NCI-H2196 (cell line): Measurements from ENCODE around the gene NR3C2.
"Not testable (repeated sequence)": the region's sequence is repeated elsewhere in the genome, so short reads cannot be mapped to it uniquely, and the experiment has no call there.

Experiments used
- DNase-seq: peaks from one replicate; lab custom pipeline; 2025; ENCODE audit not compliant: unreplicated experiment; lab: John Stamatoyannopoulos, UW

The NR3C2 gene

GRCh38 chr4:148224476-148224875 is 217.7 kb downstream of the NR3C2 start:
- DNase-seq, result no peak

- DNase-seq, result no peak
Measured at GRCh38 chr4:148222991-148223660, 219.1 kb downstream of the NR3C2 start.

DNA sequence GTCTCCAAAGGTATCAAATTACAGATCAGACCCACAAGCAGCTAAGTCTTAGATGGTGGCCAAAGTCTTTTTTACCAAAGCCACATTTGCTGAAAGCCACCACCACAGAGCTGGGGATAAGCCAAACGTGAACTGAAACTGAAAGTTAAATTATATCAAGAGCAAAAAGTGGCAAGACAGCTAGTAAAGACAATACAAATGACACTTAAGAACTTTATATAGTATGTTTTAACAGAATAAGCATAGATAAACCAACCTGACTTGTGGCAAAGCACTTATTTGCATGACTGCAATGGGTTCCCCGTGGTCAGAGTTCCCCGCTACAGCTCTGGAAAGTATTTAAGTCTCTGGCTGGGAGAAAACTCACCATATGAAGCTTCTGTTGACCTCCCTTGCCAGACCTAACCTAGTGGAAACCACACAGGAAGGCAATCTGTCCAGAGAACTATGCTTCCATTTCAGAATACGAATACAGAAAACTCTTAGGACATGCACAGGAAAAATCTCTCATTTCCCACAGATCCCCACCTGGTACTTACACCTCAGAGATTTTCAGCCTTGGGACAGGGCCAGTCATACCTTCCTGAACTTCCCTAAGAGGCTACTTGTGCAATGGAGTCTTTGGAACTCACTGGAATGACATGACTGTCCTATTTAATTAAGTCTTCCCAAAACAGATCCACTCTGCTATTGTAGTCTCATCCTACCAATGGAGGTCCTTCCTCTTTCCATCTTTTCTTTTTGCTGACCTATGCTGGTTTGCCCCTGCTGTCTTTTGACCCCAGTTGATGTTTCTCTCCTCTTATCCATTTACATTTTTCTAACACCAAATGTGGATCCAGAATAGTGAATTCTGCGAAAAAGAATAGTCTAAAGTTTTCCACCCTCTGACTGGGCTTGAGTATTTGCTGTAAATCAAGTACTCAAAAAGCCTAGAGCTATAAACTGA is 225.1 kb downstream of the NR3C2 start:
- DNase-seq, result no peak

- DNase-seq, result no peak
Measured at GRCh38 chr4:148216321-148216720, 225.9 kb downstream of the NR3C2 start.

DNA sequence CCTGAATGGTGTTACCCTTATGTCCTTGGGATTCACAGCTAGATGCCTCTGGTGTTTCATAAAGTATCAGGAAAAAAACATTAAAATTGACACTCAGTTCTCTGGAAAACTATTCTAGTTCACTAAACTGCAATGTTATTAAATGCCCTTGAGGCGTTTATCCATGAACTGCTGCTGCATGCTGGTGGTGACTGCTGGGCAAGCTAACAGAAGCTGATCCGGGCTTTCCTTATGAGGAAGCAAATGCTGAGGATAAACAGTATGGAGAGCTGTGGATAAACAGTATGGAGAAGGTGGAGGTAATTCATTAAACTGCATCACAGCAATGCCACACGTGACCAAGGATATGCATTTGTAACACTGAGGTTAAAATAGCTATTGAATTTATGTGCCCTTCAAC is 227.0 kb downstream of the NR3C2 start:
- no peak for DNase-seq

GRCh38 chr4:148214529-148215166 is 227.6 kb downstream of the NR3C2 start:
- no peak for DNase-seq

GRCh38 chr4:148211533-148211932 is 230.7 kb downstream of the NR3C2 start:
- no peak for DNase-seq

DNA sequence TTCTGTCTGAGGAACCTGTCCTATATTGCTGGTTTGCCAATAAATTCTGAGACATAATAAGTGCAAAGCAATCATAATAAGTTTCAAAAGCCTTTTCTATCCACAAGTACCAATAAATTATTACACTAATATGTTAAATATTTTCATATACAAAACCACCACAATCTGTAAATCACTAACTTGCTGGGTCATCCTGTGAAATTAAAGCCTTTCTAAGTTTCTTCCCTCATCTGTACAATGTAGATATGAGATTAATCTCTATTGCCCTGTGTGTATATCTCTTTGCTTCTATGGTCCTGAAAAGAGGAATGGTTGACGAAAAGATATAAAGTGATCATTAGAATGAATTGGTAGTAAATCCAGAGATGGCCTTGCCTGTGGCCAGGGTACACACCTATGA is 231.6 kb downstream of the NR3C2 start:
- DNase-seq, result no peak

DNA sequence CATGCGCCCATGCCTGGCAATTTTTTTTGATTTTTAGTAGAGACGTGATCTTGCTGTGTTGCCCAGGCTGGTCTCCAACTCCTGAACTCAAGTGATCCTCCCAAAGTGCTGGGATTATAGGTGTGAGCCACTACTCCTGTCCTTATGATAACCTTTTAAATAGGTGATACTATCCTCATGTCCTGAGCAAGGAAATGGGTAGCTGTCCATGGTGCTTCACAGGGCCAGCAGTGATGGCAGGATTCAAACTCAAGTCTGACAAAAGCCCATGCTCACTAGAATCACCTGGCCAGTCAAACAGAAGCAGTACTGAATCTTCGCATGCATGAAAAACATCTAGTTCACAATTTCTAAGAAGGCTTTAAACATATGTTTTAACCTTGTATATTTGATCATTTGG is 235.1 kb downstream of the NR3C2 start:
- DNase-seq, result no peak

GRCh38 chr4:148205476-148205875 is 236.7 kb downstream of the NR3C2 start:
- DNase-seq, result no peak

GRCh38 chr4:148204892-148205291 is 237.3 kb downstream of the NR3C2 start:
- DNase-seq, result no peak

DNA sequence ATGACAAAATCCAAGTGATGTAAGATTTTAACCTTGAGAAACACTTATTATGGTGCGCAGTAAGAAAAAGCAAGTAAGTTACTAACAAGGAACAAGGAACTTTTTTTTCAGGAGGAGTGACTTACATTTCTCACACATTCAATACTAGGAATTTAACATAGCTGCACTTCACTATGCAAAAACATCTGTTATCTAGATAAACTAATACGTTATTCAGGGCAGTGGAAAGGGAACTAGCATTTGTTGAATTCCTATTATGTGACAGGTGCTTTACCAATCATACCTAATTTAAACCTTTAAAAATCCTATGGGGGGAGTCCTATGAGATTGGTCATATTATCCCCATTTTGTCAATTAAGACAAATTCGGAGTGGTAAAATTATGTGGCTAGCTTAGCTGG is 238.0 kb downstream of the NR3C2 start:
- no peak for DNase-seq

- no peak for DNase-seq
Measured at GRCh38 chr4:148203056-148203898, 238.9 kb downstream of the NR3C2 start.

GRCh38 chr4:148200960-148201359 is 241.3 kb downstream of the NR3C2 start:
- DNase-seq, result no peak

GRCh38 chr4:148196164-148196563 is 246.1 kb downstream of the NR3C2 start:
- no peak for DNase-seq

GRCh38 chr4:148192526-148192925 is 249.7 kb downstream of the NR3C2 start:
- no peak for DNase-seq

DNA sequence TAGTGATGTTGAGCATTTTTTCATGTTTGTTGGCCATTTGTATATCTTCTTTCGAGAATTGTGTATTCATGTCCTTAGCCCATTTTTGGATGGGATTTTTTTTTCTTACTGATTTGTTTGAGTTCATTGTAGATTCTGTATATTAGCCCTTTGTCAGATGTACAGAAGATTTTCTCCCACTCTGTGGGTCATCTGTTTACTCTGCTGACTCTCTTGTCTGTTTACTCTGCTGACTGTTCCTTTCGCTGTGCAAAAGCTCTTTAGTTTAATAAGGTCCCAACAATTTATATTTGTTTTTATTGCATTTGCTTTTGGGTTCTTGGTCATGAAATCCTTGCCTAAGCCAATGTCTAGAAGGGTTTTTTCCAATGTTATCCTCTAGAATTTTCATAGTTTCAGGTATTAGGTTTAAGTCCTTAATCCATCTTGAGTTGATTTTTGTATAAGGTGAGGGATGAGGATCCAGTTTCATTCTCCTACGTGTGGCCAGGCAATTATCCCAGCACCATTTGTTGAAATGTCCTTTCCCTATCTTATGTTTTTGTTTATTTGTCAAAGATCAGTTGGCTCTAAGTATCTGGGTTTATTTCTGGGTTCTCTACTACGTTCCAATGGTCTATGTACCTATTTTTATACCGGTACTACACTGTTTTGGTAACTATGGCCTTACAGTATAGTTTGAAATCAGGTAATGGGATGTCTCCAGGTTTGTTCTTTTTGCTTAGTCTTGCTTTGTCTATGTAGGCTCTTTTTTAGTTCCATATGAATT is 254.6 kb downstream of the NR3C2 start:
- not testable (repeated sequence) for DNase-seq

DNA sequence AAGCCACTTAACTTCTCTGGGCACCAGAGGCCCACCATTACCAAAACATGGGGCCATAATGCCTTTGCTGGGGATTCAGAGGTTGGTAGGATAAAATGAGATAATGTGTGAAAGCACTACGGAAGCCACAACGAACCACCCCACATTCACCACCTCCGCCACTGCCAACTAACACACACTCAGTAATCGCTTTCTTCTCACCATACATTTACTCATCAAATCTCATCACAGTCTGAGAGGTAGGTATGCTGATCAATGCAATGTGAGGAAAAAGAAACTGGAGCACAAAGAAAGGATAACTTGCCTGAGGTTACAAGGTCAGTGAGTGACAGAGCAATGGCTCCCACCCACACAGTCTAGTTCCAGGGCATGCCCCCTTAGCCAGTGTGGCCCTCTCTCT is 257.3 kb downstream of the NR3C2 start:
- no peak for DNase-seq

- no peak for DNase-seq
Measured at GRCh38 chr4:148182230-148182911, 259.8 kb downstream of the NR3C2 start.
